ENCODE results near the gene RERE.

DNA sequence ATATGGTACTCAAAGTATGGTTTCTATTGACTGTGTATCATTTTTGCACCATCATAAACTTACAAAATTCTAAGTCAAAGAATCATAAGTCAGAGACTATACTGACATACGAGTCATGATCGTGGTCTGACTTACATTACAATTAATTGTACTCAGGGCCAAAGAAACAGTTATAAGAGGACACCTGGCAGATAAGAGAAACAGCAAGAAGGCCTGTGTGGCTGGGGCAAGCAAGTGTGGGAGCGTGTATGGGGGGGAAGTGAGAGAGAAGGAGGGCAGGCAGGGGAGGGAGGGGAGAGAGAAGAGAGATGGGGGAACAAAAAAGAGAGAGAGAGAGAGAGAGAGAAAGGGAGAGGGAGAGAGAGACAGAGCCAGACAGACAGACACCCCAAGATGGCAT lies 70.9 kb downstream of the RERE start:
- TF ChIP-seq, protein P1, sequence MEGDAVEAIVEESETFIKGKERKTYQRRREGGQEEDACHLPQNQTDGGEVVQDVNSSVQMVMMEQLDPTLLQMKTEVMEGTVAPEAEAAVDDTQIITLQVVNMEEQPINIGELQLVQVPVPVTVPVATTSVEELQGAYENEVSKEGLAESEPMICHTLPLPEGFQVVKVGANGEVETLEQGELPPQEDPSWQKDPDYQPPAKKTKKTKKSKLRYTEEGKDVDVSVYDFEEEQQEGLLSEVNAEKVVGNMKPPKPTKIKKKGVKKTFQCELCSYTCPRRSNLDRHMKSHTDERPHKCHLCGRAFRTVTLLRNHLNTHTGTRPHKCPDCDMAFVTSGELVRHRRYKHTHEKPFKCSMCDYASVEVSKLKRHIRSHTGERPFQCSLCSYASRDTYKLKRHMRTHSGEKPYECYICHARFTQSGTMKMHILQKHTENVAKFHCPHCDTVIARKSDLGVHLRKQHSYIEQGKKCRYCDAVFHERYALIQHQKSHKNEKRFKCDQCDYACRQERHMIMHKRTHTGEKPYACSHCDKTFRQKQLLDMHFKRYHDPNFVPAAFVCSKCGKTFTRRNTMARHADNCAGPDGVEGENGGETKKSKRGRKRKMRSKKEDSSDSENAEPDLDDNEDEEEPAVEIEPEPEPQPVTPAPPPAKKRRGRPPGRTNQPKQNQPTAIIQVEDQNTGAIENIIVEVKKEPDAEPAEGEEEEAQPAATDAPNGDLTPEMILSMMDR (IDR thresholded peaks at IDR 0.05; ENCODE audit: borderline replicate concordance, extremely low read depth, low read length, poor library complexity, severe bottlenecking): no peak
- TF ChIP-seq EZH2 (IDR thresholded peaks at IDR 0.05; ENCODE audit: borderline replicate concordance, low read depth, low read length, severe bottlenecking): no peak
